PC-3 (cell line): ENCODE data around the gene PTPRD.

Experiments
- CTCF ChIP-seq: fragments of 300-600 bp; sonication (generic); conservative IDR thresholded peaks from 2 replicates; pipeline ENCODE4 v1.5.1; 2017; ENCODE audit warnings: antibody characterized with exemption, low read depth, mild to moderate bottlenecking, low read length
- EZH2phosphoT487 ChIP-seq: fragments of 300-600 bp; sonication (generic); IDR thresholded peaks from 2 replicates; pipeline ENCODE4 v1.6.1; 2018; ENCODE audit warnings: mild to moderate bottlenecking, antibody characterized with exemption, low read length, borderline replicate concordance

GRCh38 chr9:8437259-8437658, 2175.5 kb downstream of the PTPRD start:
- TF ChIP-seq CTCF: no peak
- no peak for TF ChIP-seq EZH2phosphoT487
